Iris pigment epithelial cell (primary cell): ENCODE measurements around the gene SLC24A4.

Source experiments
- DNase-seq: peaks from one replicate; pipeline ENCODE4 v3.0.0-alpha.2; 2011; ENCODE audit warnings: low read depth

Gene SLC24A4

GRCh38 chr14:92520102-92521057 lies 197.4 kb downstream of the SLC24A4 start:
- DNase-seq, result no peak

- no peak for DNase-seq
Observed at GRCh38 chr14:92521058-92521415, 198.1 kb downstream of the SLC24A4 start.

DNA sequence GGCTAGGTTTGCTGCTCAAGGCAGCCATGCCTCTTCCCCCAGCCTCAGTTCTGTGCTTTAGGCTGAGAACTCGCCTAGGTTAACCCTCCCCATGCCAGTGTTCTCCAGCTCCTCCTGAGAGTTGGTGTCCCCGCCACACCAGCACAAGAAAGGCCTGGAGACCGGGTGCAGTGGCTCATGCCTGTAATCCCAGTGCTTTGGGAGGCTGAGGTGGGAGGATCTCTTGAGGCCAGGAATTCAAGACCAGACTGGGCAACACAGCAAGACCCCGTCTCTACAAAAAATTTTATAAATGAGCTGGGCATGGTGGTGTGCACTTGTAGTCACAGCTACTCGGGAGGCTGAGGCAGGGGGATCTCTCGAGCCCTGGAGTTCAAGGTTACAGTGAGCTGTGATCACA lies 200.8 kb downstream of the SLC24A4 start:
- DNase-seq, result no peak

DNA sequence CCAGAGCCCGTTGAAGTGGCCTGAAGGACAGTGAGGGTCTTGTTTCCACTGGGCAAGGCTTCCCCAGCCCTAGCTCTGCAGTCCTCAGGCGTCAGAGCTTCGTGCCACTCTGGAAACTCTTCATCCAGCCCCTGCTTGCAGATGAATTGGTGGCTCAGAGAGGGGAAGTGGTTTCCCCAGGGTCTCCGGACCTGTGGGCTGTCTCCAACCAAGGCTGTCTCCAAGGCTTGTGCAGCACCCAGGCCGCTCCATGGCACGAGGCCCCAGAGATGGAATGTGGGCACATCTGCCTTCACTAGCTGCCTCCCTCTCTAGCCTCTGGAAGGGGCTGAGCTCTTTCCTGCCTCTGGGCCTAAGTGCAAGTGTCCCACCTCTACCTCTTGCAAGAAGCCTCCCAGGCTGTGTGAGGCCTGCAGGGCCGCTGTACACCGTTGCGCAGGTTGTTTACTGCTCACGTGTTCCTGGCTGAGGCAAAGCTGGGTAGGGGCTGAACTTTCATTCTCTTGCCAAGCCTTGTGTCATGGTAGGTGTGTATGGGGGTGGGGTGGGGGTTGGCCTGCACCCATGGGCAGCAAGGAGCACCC lies 201.7 kb downstream of the SLC24A4 start:
- DNase-seq, result no peak

DNA sequence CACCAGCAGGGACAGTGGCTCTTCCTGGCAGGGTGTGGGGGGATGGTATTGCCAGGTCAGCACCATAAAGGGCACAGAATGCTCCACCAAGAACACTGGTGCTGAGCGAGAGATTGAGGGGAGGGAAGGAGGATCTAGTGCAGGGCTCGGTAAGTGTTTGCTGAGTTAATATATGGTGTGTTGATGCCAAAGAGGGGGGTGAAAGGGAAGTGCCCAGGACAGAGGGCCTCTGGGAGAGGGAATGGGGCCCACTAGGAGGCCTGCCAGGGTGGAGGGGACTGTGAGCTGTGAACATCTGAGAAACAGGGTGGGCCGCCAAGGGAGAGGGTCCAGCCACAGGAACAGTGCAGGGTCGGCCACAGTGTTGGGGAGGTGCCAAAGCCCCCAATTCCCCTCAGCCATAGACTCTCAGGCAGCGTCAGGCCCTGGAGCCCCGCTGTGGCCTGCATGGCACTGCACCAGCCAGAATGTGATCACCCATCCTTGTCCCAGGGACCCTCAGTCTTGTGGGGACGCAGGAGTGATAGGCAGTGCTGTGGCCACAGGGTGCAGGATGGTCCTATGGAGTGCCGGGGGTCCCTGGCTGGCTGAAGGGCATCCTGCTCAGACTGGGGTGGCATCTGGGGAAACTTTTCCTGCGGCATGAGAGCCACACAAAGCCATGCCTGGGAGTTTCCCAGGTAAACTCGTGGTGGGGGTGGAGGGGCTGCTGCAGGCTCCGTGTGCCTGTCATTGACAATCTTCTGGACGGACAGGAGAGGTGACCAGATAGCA lies 202.5 kb downstream of the SLC24A4 start:
- DNase-seq, result no peak

- peak; percentile 24 for DNase-seq
Observed at GRCh38 chr14:92527721-92528120, 204.8 kb downstream of the SLC24A4 start.

GRCh38 chr14:92528486-92529100 lies 205.6 kb downstream of the SLC24A4 start:
- DNase-seq, result no peak

GRCh38 chr14:92529903-92530302 lies 206.9 kb downstream of the SLC24A4 start:
- DNase-seq, result no peak

- no peak for DNase-seq
Observed at GRCh38 chr14:92531106-92531873, 208.3 kb downstream of the SLC24A4 start.

- no peak for DNase-seq
Observed at GRCh38 chr14:92532490-92533163, 209.7 kb downstream of the SLC24A4 start.

DNA sequence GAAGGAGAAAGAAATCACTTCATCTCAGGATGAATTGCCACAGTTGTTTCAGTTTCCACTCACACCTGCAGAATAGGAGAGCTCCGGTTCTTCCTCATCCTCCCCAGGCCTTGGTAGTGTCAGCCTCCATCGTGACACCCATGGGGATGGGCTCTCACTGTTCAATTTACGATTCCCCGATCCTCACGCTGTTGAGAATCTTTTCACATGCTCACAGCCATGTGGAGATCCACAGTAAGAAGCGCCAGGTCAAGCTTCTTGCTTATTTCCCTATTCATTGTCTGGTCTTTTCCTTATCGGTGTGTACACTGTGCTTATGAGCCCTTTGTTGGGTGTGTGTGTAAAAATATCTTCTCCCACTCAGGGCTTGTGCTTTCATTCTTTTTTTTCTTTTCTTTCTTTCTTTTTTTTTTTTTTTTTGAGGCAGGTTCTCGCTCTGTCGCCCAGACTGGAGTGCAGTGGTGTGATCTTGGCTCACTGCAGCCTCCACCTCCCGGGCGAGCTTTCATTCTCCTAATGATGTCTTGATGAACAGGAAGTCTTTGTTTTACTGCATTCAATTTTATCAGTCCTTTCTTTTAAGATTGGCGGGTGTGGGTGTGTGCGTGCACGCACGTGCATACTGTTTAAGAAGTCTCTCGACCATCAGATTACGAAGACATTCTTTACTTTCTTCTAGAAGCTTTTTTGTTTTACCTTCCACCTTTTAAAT lies 212.1 kb downstream of the SLC24A4 start:
- no peak for DNase-seq

DNA sequence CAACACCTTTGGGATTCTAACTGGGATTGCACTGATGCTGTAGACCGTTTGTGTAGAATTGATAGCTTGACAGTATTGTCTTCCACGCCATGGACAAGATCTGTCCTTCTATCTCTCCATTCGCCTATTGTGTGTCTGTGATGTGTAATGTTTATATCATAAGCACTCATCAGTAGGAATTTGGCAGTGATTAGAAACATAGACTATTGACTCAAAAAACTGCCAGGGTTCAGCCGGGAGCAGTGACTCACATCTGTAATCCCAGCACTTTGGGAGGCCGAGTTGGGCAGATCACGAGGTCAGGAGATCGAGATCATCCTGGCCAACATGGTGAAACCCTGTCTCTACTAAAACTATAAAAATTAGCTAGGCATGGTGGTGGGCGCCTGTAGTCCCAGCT lies 213.3 kb downstream of the SLC24A4 start:
- peak; percentile 89 for DNase-seq

- DNase-seq, result no peak
Observed at GRCh38 chr14:92538412-92538985, 215.5 kb downstream of the SLC24A4 start.

- DNase-seq, result no peak
Observed at GRCh38 chr14:92539419-92539818, 216.5 kb downstream of the SLC24A4 start.

DNA sequence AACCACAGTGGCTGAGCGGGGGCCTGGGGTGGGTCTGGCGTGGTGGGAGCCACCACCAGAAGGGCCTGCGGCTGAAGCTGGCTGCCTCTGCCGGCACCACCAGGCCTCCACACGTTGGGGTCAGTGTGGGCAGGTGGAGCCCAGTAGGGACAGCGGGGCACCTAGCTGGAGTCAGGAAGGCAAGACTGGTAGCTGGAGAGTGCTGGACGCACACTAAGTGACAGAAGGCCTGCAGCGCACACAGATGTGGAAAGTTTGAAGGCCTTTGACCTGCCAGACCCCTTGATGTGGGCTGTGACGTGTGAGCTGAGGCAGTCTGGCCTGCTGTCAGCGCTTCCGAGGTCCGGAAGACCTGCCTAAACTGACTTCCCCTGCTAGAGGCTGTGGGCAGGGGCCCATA lies 216.9 kb downstream of the SLC24A4 start:
- no peak for DNase-seq

DNA sequence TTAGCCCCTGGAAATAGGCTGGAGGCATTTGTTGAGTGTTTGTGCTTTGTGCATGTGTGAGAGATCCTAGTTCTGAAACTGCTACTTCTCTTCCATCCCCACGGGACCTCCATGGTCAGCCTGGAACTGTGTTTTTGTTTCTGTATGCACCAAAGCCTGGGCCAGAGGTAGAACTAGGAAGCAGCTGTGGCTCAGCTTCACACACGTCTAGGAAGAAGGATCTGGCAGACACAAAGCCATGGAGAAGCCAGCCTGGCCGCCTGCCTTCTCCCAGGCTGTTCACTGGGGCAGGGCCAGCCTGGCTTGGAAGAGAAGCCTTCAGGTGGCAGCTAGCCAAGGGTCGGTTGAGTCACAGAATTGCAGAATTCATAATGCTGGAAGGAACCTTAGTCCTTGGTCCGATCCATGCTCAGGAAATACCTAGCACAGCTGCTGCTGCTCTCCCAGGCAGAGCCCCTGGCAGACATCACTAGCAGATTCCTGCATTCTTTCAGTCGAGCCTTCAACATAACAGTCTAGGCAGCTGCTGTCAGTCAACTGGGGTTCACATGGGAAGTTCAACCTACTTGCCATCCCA lies 217.6 kb downstream of the SLC24A4 start:
- DNase-seq, result peak; percentile 99

GRCh38 chr14:92542766-92543554 lies 220.0 kb downstream of the SLC24A4 start:
- DNase-seq, result no peak

GRCh38 chr14:92544051-92544720 lies 221.2 kb downstream of the SLC24A4 start:
- no peak for DNase-seq
